Measurements from ENCODE around the gene MRFAP1L1.

MRFAP1L1 gene

GRCh38 chr4:6716018-6716911 is 6.6 kb upstream of the MRFAP1L1 start, which contains the start of gene BLOC1S4:
BLOC1S4 (plus strand) TSS chr4:6716174; CDS start chr4:6716210, 36 bp downstream.
- TF ChIP-seq CTCF (IDR thresholded peaks at IDR 0.05) = no peak

GRCh38 chr4:6715704-6716017 is 6.0 kb upstream of the MRFAP1L1 start:
- TF ChIP-seq CTCF (IDR thresholded peaks at IDR 0.05) = no peak

- TF ChIP-seq CTCF (IDR thresholded peaks at IDR 0.05) = no peak
These were observed 5.3 kb upstream of the MRFAP1L1 start for GRCh38 chr4:6714954-6715353.

GRCh38 chr4:6710996-6711395 is 1.3 kb upstream of the MRFAP1L1 start:
- no peak for TF ChIP-seq CTCF (IDR thresholded peaks at IDR 0.05)

- TF ChIP-seq CTCF (IDR thresholded peaks at IDR 0.05) = no peak
These were observed 617 bp upstream of the MRFAP1L1 start for GRCh38 chr4:6710282-6710681.

- TF ChIP-seq CTCF (IDR thresholded peaks at IDR 0.05) = no peak
These were observed 3.5 kb downstream of the MRFAP1L1 start for GRCh38 chr4:6706173-6706572.

- TF ChIP-seq CTCF (IDR thresholded peaks at IDR 0.05) = no peak
These were observed 4.0 kb downstream of the MRFAP1L1 start for GRCh38 chr4:6705646-6706045.

Data from LNCAP (cell line).